Hepatocyte (in vitro differentiated cells): Measurements from ENCODE around the gene TUBAL3.

Experiments used
- CTCF ChIP-seq: fragments of 200-600 bp; sonication (generic); IDR thresholded peaks from 2 replicates; pipeline ENCODE4 v1.5.1; 2016; ENCODE audit warnings: antibody characterized with exemption, mild to moderate bottlenecking; ENCODE audit not compliant: poor library complexity
- EZH2 ChIP-seq: fragments of 200-600 bp; sonication (generic); IDR thresholded peaks from 2 replicates; pipeline ENCODE4 v1.6.1; 2016; ENCODE audit warnings: antibody characterized with exemption, mild to moderate bottlenecking, borderline replicate concordance

- TF ChIP-seq CTCF (no peak), EZH2 (no peak)
Observed at GRCh38 chr10:5442990-5443370, 38.4 kb upstream of the TUBAL3 start.
